Measurements from ENCODE around the gene NEB.
"Not testable (repeated sequence)": the region's sequence is repeated elsewhere in the genome, so short reads cannot be mapped to it uniquely, and the experiment has no call there.

The NEB gene

DNA sequence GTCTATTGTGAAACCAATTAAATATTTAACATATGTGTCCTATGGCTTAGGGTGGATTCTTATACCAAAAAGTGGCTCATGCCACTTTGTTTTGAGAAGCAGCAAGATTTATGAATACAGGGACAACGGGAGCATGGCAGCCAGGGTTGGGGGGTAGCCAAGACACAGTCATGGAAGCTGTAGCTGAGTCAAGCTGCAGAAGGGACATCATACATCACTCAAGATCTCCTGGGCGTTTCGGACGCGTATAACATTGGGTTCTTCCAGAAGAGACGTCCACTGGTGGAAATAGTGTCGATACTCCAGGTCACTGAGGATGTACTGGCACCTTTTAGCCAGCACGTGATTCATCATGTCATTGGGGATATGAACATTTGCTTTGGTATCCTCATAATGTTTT, 171.9 kb downstream of the NEB start:
- in situ Hi-C loops (cut with HindIII; ENCODE audit: low sequenced_read_pairs), result no loop called here

DNA sequence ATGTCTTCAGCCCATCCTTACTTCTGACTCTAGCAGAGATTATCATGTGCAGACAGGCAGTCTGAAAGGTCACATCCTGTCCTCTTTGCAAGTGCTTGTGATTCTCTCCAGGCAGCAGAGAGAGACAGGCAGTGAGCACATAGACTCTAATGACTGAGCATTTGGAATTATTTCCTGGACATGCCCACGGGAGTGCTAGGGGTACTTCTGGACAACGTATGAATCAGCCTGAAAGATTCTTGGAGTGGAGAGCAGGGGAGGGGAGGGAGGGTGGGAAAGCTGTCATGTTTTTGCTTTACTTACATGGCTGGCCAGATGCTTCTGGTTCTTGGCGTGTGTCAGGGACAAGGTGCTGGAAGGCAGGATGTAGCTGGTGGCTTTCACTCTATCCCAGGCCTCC, 174.0 kb downstream of the NEB start:
- in situ Hi-C loops (cut with HindIII; ENCODE audit: low sequenced_read_pairs), result no loop called here

DNA sequence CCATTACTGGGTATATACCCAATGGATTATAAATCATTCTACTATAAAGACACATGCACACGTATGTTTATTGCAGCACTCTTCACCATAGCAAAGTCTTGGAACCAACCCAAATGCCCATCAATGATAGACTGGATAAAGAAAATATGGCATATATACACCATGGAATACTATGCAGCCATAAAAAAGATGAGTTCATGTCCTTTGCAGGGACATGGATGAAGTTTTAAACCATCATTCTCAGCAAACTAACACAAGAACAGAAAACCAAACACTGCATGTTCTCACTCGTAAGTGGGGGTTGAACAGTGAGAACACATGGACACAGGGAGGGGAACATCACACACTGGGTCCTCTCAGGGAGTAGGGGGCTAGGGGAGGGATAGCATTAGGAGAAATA, 174.8 kb downstream of the NEB start:
- in situ Hi-C loops (cut with HindIII; ENCODE audit: low sequenced_read_pairs), result not testable (repeated sequence)

DNA sequence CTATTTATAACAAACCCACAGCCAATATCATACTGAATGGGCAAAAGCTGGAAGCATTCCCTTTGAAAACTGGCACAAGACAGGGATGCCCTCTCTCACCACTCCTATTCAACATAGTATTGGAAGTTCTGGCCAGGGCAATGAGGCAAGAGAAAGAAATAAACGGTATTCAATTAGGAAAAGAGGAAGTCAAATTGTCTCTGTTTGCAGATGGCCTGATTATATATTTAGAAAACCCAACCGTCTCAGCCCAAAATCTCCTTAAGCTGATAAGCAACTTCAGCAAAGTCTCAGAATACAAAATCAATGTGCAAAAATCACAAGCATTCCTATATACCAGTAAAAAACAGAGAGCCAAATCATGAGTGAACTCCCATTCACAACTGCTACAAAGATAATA, 176.4 kb downstream of the NEB start:
- in situ Hi-C loops (cut with HindIII; ENCODE audit: low sequenced_read_pairs), result not testable (repeated sequence)

DNA sequence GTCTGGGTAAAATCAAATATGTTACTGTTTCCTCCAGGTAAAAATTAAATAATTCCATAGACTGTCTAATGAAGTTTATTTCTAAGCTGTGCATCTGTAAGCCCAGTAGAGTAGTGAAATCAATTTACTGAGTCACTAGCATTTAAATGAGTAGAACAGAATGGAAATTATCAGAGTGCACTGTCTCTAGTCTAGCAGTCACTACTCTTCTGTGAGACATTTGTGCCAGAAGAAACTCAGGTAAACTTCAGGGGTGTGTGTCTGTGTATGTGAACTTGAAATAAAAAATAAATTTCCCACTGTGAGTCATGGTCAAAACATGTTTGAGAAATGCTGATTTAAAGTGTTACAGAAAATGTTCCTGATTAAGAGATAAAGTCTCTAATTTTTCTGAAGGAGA, 178.2 kb downstream of the NEB start:
- in situ Hi-C loops (cut with HindIII; ENCODE audit: low sequenced_read_pairs), result no loop called here

DNA sequence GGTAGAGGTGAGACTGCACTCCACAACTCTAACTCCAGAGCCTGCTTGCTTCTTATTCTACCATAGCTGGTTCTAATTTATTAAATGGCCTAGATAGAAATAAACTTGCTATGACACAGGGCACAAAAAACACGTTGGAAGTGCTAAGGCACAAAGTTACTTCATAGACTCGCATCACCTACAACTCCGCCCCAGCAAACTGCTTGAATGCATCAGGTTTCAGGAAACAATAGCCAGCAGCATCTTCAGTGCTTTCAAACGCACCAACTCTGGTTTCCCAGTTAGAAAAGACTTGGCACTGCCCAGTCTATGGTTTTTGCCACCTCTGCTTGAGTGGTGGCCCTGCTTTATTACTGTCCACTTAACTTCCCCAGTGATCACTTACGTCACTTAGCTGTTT, 182.0 kb downstream of the NEB start:
- in situ Hi-C loops (cut with HindIII; ENCODE audit: low sequenced_read_pairs), result no loop called here

DNA sequence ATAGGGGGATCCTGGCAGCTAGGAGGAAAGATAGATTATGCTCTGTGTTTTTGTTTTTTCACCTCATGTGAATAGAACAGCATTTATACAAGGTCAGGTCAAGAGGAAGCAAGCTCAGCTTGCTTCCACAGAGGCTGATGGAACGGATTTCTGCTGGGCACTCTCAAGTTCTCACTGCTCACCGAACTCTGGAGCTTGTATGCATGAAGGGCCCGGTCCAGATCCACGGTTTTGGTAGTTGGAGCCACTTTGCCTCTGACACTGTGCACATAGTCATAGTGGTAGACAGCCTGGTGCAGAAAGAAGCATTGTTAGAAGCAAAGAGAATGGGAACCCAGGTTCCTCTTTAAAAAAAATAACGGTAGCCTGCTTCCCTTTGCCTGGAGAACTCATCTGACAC, 182.7 kb downstream of the NEB start:
- in situ Hi-C loops (cut with HindIII; ENCODE audit: low sequenced_read_pairs), result no loop called here

DNA sequence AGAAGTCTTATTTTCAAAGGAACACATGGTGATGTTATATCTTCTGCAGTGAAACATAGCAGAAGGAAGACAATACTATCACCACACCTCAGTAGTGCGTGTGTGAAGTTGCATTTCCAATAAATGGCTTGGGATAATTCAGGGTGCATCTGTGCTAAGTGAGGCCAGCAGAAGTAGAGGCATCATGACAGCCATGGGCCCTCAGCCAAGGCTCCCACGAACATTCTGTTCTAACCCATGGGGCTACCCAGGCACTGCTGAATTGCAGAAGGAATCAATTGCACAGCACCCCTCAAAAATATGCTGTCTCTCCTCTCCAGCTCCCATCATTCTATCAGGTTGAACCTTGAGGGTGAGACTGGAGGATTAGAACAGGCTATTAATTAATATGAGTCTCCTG, 185.1 kb downstream of the NEB start:
- in situ Hi-C loops (cut with HindIII; ENCODE audit: low sequenced_read_pairs), result no loop called here

DNA sequence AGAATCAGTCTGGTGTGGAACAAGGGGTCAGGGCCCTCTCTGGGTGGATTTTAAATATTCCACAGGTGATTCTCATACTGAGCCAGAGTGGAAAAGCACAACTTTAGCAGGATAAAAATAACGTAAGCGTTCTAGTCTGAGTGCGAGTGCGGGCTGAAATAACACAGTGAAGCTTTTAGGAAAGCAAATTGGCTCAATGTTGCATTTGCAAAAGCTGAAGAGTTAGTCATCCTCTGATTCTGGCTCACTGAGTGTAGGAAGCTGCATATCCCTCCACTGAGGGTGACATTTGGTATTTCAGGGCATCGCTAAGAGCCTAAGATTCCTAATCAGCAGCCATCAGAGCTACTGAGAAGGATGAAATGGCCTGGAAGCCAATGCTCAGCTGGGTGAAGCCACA, 189.8 kb downstream of the NEB start:
- in situ Hi-C loops (cut with HindIII; ENCODE audit: low sequenced_read_pairs), result no loop called here

DNA sequence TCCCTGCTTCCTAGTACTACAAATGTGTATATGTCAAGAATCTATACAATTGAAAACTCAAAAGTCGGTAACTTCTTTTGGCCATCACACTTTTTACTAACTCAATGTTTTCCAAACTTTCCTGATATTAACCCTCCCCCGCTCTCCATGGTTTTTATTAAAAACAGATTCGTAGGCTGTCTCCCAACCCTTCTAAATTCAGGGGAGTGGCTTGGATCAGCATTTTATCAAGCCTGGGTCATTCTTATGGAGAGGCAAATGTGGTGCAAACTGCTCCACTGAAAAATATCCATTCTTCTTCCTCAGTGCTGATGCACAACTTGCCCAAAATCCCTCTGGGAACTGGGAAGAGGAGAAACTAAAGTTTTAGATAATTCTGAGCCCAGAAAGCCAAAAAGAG, 190.4 kb downstream of the NEB start:
- in situ Hi-C loops (cut with HindIII; ENCODE audit: low sequenced_read_pairs), result no loop called here

DNA sequence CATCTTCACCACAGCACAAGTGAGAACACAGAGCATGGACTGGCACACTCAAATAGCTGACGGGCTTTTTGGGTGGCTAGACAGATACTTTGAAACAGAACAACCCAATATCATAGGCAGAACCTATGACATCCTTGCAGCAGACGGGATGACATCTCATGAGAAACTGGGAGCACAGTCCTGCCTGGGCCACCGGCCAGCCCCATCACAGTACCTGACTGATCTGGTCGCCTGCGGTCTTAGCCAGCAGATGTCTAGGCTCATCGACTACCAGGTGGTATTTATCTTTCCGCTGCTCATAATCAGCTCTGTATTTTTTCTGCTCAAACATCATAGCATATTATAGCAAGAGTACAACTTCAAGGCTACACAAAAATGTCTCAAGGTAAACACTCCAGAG, 200.3 kb downstream of the NEB start:
- in situ Hi-C loops (cut with HindIII; ENCODE audit: low sequenced_read_pairs), result no loop called here

DNA sequence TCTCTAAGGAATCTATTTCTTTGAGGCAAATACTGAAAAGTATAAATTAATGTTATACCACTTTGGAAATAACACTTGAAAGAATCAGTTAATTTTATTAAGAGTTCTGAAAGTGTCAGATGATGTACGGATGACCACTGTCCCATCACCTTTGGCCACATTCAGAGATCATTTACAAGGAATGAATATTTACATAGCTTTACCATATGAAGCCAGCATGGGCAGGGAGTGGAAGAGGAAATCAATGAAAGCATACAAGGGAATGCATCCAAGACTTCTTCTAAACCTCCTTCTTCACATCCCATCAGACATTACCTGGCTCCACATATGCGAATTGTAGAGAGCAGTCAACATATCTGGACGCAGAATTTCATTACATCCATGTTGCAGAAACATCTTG, 201.1 kb downstream of the NEB start:
- in situ Hi-C loops (cut with HindIII; ENCODE audit: low sequenced_read_pairs), result no loop called here

DNA sequence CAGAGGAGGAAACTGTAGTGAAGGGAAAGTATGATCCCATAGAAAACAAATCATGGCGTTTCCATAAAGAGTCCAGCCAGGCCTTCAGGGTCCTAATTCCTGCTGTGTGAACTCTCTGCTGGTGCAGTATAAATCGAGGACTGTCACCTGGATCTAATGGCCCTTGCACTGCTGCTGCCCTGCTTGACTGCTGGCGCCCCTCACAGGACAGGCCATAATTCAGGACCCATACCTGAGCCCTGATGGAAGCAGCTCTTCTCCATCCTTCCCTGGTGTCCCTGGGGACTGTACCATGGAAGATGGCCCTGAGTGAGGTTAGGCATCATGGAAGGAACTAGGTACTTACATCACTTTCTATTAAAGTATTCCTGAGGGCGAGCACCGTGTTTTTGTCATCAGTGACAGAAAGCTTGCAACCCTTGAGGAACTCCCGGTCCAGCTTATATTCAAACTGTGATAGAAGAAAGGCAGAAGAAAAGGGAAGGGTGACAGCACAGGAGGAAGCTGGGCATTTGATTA, 207.6 kb downstream of the NEB start:
- in situ Hi-C loops (cut with HindIII; ENCODE audit: low sequenced_read_pairs), result no loop called here

DNA sequence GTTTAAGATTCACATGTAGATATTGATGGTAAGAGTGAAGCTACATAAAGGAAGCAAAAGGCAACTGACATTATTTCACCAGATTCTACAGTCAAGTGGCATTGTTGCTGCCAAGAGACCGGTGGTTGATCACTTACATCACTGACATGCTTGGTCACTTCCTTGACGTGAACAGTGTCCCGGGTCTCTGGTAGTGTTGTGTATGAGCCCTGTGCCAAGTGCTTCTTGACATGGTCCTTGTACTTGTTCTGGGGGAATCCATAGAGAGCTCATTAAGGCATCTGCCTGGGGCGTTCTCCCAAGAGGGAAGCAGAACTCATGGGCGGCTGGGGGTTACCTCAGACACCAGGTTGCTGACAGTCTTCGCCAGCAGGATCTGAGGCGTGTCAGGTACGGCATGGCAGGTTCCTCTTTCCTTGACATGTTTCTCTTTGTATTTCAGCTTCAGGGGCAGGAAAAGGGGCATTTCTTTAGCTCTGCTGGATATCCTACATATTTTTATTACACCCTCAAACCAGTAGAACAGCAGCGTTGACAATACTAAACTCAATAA, 208.4 kb downstream of the NEB start:
- in situ Hi-C loops (cut with HindIII; ENCODE audit: low sequenced_read_pairs), result no loop called here

DNA sequence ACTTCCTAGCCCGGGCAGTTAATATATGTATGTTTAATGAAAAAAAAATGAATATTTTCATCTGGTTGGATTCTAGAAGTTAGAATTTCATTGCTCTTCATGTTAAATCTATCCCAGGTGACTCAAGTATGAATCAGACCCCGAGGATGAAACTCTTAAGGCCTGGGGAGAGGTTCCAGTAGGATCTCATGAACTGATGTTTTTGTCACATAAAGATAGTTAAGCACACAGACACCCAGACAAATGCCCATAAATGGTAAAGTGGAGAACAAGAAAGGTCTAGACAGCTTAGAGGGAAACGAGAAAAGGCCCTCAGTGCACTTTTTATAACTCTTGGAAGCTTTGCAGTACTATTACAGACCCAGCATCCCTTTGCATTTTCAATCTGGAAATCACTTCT, 210.4 kb downstream of the NEB start:
- in situ Hi-C loops (cut with HindIII; ENCODE audit: low sequenced_read_pairs), result no loop called here

DNA sequence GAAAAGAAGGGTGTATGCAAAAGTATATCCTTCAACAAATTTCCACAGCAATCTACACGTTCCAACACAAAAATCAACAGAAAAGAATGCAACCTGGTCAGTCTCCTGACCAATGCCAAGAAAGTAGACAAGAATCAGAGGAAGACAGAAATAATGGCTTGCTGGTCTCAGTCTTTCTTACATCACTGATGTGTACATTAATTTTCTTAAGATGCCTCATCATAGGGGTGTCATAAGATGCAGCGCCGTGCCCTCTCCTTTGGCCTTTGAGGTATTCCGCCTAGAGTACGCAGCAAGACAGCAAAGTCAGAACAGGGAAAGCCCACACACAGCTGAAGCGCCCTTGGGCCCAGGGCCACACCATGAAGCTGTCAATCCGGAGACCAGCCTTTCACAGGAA, 211.7 kb downstream of the NEB start:
- in situ Hi-C loops (cut with HindIII; ENCODE audit: low sequenced_read_pairs), result no loop called here

DNA sequence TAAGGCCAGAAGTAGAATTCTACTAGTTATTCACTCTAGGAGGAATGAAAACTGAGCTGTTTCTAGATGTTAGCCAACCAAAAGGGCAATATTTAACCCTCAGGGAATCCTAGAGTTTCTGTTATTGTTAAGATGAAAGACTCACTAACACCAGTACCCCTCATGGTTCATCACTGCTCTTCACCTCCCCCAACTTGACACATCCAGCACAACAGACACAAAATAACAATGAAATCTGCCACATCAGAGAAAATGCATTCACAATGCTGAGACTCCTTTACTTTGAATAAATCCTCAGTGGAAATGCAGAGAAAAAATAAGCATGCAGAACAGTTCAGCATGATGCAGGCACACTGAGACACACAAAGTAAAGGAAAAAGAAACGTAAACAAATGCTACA, 213.3 kb downstream of the NEB start:
- in situ Hi-C loops (cut with HindIII; ENCODE audit: low sequenced_read_pairs), result no loop called here

DNA sequence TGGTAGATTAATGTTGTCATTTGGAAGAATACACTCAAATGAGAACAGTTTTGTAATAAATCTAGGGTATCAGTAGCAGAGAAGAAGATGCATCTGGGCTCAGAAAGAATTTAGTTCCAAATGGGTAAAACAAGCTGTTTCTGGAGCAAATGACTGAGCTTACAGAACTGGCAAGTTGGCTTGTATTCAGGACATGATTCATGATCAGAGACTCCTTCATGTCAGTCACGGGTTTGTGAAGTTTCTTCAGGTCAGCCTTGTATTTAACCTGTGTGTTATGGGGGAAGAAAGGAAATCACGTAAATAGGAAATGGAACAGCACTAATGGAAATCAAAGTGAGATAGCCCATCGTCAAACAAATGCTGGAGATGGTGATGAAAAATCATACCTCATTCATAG, 215.5 kb downstream of the NEB start:
- in situ Hi-C loops (cut with HindIII; ENCODE audit: low sequenced_read_pairs), result no loop called here

DNA sequence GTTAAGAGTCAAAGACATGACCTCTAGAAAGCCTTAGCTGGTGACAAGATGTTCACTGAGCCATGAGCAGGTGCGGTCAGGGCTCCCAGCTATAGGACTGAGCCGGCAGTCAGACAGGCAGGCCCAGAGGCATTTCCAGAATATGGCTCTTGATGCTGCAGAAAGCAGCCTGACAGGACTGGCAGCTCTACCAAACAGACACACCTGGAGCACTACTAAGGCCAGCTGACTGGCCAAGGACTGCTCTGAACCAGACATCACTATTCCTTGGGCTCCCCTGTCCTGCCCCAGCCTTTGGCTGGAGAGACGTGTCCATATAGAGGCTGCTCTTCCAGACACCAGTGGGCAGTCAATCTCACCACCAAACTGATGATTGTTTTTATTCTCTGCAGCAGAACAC, 225.8 kb downstream of the NEB start:
- in situ Hi-C loops (cut with HindIII; ENCODE audit: low sequenced_read_pairs), result no loop called here

DNA sequence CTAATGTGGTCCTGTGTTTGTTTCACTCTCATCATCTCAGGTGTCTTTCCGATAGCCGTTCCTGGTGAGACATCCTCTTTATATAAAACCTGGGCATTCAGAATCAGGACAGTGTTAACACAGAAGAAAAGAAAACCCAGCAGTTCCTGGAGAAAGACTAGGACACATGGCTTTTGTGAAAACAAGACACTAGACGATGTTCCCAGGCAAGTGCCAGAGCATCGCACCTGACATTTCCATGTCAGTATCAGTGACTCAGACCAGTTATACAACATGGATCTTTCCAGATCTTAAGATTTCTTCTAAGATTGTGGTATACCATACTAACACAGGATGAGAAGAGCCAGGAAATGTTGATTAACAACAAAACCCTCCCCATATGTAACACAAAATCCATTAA, 228.1 kb downstream of the NEB start:
- in situ Hi-C loops (cut with HindIII; ENCODE audit: low sequenced_read_pairs), result no loop called here

DNA sequence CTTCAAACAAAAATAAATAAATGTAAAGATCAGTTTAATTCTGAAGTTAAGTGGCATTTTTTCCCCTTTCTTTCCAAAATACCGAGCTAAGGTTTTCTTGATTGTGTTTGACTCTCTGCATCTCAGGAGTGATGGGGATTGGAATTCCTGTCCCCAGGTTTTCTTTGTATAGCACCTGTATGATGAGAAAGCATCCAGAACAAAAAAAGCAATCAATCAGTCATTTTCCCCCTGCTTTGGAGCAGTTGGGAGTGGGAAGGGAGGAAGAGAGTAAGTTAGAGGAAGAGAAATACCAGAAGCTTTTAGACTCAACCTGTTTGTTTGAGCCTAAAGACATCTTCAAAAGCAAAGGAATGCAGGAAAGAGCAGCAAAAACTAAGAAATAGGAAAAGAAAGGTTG, 236.1 kb downstream of the NEB start:
- in situ Hi-C loops (cut with HindIII; ENCODE audit: low sequenced_read_pairs), result no loop called here

DNA sequence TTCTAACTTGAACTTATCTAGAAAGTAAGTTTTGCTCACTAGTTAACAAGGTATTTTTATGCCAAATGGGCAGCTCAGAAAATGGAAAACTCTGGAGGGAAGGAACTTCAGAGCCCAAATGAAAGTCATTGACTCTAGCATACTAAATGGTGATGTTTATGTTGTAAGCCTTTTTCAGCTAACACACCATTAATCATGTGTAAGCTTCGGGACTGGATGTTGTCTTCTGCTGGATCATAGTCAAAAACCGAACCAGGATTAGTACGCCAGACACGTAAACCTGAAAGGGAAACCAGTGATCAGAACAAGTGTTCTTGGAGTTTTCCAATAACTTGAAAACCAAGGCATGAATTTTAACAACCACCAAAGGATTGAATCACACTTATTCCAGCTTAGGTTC, 242.8 kb downstream of the NEB start:
- in situ Hi-C loops (cut with HindIII; ENCODE audit: low sequenced_read_pairs), result no loop called here

DNA sequence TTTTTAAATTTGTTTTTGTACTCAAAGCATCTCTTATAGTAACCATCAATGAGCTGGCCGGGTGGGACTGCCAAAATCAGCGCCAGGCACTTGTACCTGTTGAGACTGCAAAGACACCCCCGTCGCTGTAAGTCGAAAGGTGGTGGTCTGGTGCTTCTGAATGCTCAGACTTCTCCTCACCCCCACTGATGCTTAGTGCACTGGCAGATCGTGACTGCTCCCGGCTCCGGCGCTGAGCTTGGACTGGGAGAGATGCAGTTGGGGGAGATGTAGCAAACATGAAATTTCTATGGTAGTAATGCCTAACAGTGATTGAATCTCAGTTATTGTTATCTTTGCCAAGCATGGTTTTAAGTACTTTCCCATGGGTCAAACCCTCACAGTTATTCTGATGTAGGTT, 244.0 kb downstream of the NEB start:
- in situ Hi-C loops (cut with HindIII; ENCODE audit: low sequenced_read_pairs), result no loop called here

DNA sequence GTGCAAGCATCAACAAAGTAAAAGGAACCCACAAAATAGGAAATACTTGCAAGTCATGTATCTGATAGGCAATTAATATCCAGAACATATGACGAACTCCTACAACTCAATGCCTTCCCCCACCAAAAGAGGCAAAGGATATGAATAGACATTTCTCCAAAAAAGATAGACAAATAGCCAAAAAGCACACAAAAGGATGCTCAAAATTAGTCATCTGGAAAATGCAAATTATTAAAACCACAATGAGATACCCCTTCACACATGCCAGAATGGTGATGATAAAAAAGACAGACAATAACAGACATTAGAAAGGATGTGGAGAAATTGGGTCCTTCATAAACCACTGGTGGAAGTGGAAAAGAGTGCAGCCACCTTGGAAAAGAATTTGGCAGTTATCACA, 248.2 kb downstream of the NEB start:
- in situ Hi-C loops (cut with HindIII; ENCODE audit: low sequenced_read_pairs), result no loop called here

Measured in endothelial cell of hepatic sinusoid (primary cell).